Fibroblast of mammary gland (primary cell): ENCODE data around the gene PLK5.

Experiments
- DNase-seq: peaks from one replicate; pipeline ENCODE4 v3.0.0-alpha.2; 2010; ENCODE audit warnings: low read depth
- H3K4me3 ChIP-seq: 2 replicates; pipeline ENCODE4 v1.5.1; 2011; ENCODE audit warnings: low read depth, mild to moderate bottlenecking, low read length, moderate library complexity; ENCODE audit not compliant: control insufficient read depth
- TF ChIP-seq, protein P1 (sequence below): conservative IDR thresholded peaks from 2 replicates; pipeline ENCODE4 v1.5.1; 2011; ENCODE audit warnings: low read depth, low read length, inconsistent platforms; ENCODE audit not compliant: control insufficient read depth, insufficient read depth

Gene PLK5

DNA sequence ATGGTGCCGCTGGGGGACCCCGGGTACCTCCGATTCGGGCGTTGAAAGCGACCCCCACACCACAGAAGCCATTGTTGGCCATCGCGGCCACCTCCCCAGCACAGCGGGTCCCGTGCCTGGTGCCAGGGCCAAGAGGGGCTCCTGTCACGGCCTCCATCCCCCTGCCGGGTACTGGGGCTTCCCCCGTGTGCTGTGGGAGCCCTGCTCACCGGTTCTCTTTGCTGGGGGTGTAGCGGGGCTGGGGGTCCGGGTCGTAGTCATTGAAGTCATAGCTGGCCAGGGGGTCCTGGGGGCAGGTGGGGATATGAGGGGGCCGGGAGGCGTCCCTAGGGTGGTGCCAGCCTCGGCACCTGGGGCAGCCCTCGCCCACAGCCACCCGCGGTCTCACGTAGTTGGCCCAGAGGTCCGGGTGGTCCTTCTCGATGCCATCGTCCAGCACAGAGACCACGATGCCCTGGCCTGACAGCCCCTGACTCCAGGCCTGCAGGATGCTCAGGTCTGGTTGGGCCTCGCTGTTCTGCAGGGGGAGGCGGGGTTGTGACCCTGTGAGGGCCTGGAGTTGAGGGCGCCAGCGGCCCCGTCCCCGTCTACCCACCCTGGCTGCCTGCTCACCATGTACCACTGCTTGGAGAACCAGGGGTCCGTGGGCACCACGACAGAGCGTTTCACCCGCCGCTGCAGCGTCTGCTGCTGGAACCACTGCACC is 36.1 kb upstream of the PLK5 start:
- TF ChIP-seq, protein P1, sequence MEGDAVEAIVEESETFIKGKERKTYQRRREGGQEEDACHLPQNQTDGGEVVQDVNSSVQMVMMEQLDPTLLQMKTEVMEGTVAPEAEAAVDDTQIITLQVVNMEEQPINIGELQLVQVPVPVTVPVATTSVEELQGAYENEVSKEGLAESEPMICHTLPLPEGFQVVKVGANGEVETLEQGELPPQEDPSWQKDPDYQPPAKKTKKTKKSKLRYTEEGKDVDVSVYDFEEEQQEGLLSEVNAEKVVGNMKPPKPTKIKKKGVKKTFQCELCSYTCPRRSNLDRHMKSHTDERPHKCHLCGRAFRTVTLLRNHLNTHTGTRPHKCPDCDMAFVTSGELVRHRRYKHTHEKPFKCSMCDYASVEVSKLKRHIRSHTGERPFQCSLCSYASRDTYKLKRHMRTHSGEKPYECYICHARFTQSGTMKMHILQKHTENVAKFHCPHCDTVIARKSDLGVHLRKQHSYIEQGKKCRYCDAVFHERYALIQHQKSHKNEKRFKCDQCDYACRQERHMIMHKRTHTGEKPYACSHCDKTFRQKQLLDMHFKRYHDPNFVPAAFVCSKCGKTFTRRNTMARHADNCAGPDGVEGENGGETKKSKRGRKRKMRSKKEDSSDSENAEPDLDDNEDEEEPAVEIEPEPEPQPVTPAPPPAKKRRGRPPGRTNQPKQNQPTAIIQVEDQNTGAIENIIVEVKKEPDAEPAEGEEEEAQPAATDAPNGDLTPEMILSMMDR: no peak
- H3K4me3 ChIP-seq: no peak overlapping the region
- no peak for DNase-seq

DNA sequence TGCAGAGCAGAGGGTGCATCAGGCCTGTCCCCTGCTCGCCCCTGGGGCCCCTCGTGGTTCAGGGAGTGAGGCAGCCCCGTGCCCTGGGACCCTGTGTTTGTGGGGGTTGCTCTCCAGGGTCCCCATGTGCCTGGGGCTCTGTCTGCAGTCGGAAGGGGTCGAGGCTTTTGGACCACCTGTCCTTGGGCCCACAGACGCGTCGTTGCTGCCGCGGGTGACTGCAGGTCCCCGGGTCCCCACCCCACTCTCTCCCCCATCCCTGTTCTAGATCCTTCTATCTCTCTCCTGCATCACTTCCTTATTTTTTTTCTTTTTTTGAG is 35.6 kb upstream of the PLK5 start:
- DNase-seq: no peak
- TF ChIP-seq, protein P1: no peak
- no peak overlapping the region for H3K4me3 ChIP-seq

DNA sequence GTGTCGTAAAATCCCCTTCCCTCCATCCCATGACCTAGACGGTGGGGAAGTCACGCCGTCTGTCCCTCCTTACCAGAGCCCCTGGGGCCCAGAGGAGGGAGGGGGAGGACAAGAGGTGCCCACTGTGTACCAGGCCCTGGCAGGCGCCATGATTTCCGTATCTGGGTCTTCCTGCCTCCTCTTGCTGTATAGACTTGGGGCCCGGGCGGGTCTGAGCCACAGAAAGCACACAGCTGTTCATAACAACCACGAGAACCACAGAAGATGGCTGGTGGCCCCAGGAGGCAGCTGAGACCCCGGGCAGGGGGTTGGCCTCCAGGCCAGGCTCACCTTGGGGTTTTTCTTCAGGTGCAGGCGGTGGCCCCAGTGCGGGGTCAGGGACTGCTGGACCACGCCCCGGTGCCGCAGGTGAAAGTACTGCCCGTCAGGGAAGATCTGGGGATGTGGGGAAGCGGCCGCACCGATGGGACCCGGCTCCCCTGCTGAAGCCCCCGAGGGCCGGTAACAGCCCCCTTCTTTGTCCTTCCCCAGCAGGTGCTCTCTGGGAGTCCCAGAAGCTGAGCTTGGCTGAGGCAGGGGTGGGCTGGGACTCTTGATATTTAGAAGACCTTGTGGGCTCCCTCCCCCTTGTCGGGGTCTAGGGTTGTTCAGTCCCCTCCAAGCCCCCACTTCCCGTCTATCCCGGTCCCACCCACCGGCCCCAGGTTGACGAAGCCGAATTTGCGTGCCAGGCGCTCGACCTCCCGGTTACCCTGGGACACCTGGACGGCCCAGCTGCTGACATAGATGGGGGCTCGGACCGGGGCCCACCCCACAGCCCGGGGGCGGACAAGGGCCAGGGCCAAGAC is 34.2 kb upstream of the PLK5 start:
- peak overlapping the region; percentile 63 for H3K4me3 ChIP-seq
- no peak for DNase-seq
- TF ChIP-seq, protein P1: no peak

DNA sequence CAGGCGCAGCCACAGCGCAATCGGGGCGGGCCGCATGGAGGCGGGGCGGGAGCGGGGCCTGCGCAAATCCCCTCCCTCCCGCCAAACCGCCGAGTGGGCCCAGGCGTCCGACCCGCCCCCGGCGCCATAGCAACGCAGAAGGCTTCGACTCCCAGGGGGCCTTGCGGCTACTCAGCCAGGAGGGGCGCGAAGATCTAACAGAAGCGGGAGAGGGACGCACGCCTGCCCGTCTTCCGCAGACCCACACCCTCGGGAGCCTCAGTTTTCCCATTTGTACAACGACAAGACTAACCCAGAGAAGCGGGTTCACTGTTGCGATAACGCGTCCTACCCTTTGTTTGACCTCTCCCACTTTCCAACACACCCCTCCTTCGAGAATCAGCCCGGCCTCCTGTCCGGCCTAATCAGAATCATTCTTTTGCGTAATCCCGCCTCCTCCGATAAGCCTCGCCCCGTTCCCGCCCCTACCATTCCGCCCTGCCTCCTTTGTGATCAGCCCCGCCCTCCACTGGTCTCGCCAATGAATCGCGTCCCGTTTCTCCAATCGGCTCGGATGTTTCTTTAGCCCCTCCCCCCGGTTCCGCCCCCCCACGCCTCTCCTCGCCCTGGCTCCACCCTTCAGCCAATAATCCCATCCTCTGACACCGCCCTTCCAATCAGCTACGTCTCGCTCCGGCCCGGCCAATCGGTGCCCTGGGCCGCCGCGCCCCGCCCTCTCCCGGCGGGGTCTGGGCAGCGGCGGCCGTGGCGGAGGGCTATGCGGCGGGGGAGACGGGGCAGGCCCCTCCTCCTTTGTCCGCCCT is 33.4 kb upstream of the PLK5 start, which contains the start of gene PCSK4:
TSS of gene PCSK4 (minus strand) at position 40 of the 803 bp plus-strand sequence. CDS start at position 36, 4 bp downstream.
- TF ChIP-seq, protein P1: no peak
- DNase-seq: peak; percentile 98
- H3K4me3 ChIP-seq: peak within 1 kb of the TSS; percentile 63

DNA sequence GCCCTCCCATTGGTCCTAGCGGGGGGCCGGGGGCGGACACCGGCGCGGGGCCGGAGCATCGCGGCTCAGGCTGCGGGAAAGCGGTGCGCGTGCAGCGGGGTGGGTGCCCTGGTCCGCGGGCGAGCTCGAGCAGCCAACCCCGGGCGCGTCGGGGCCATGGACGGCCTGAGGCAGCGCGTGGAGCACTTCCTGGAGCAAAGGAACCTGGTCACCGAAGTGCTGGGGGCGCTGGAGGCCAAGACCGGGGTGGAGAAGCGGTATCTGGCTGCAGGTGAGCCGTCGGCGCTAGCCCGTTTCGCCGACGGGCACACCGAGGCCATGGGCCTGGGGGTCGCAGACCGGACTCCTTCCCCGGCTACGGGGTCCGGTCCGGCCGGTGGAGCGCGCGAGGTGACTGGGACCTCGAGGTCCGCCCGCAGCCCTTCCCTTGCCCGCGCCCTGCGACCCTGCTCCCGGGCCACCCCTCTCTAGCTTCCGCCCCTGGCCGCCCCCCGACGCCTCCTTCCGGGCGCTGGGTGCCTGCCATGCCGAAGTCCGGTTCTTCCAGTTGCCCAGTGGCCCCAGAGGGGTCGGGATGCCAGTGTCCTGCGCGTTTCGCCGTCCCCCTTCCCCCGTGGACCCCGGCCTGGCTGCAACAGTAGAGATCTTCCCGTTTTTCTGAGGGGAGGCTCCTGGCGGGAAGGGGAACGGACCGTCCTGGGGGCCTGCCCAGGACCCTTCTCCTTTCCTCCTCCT is 32.6 kb upstream of the PLK5 start, which contains the start of gene REEP6:
TSS of gene REEP6 (plus strand) at position 68 of the 735 bp plus-strand sequence. CDS start at position 157, 89 bp downstream.
- no peak for DNase-seq
- peak within 1 kb of the TSS; percentile 63 for H3K4me3 ChIP-seq
- TF ChIP-seq, protein P1: no peak

DNA sequence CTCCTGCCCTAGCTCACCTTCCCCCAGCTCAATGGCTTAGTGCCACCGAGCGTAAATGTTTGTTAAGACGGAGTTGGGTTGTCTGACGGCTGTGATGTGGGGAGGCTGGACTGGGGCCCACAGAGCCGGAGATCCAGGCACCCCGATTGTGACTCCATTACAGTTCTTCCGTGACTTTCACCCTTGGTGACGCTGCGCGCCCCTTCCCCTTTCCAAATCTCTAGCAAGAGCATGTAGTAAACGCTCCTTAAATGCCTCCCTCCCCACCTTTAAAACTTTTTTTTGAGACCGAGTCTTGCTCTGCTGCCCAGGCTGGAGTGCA is 32.1 kb upstream of the PLK5 start:
- no peak overlapping the region for H3K4me3 ChIP-seq
- no peak for DNase-seq
- TF ChIP-seq, protein P1: no peak
